ENCODE data around the gene VWA7.

VWA7 gene

GRCh38 chr6:31775184-31775583, 1.9 kb downstream of the VWA7 start:
- Histone ChIP-seq H3K27ac (peak overlapping the region; percentile 66), H3K36me3 (peaks cover 28% of the 10 kb centered on the region), H3K27me3 (ENCODE audit: insufficient read depth, low read depth, severe bottlenecking) (no peaks in the 10 kb centered on the region), H3K4me3 (ENCODE audit: low read depth, low read length) (no peak overlapping the region), H3K9me3 (ENCODE audit: severe bottlenecking) (no peaks in the 10 kb centered on the region)
- peak; percentile 84 for DNase-seq
- peak; percentile 41; the same call in 1 of the 2 replicates for TF ChIP-seq CTCF (IDR thresholded peaks at IDR 0.05; ENCODE audit: low read depth, low read length)

GRCh38 chr6:31771992-31772358, 5.2 kb downstream of the VWA7 start:
- Histone ChIP-seq H3K9me3 (ENCODE audit: severe bottlenecking) (no peaks in the 10 kb centered on the region), H3K36me3 (no peaks in the 10 kb centered on the region), H3K27me3 (ENCODE audit: insufficient read depth, low read depth, severe bottlenecking) (no peaks in the 10 kb centered on the region), H3K27ac (no peak overlapping the region), H3K4me3 (ENCODE audit: low read depth, low read length) (no peak overlapping the region)
- DNase-seq, result no peak
- TF ChIP-seq CTCF (IDR thresholded peaks at IDR 0.05; ENCODE audit: low read depth, low read length), result no peak

DNA sequence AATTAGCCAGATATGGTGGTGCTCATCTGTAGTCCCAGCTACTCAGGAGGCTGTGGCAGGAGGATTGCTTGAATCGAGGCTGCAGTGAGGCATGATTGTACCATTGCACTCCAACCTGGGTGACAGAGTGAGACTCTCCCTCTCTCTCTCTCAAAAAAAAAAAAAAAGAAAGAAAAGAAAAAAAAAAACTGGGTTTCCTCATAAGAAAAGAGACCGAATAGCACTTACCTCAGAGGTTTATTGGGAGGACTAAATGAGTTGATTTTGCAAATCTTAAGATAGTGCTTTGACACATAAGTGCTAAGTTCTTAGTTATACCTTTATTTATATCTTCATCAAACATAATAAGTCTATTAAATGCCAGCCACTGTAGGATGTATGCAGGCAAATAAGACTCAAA, 6.3 kb downstream of the VWA7 start:
- H3K27me3 ChIP-seq (ENCODE audit: insufficient read depth, low read depth, severe bottlenecking), result no peaks in the 10 kb centered on the region
- TF ChIP-seq CTCF (IDR thresholded peaks at IDR 0.05; ENCODE audit: low read depth, low read length), result no peak
- no peak overlapping the region for H3K4me3 ChIP-seq (ENCODE audit: low read depth, low read length)
- no peak overlapping the region for H3K27ac ChIP-seq
- no peak for DNase-seq
- H3K36me3 ChIP-seq, result no peaks in the 10 kb centered on the region
- no peaks in the 10 kb centered on the region for H3K9me3 ChIP-seq (ENCODE audit: severe bottlenecking)

DNA sequence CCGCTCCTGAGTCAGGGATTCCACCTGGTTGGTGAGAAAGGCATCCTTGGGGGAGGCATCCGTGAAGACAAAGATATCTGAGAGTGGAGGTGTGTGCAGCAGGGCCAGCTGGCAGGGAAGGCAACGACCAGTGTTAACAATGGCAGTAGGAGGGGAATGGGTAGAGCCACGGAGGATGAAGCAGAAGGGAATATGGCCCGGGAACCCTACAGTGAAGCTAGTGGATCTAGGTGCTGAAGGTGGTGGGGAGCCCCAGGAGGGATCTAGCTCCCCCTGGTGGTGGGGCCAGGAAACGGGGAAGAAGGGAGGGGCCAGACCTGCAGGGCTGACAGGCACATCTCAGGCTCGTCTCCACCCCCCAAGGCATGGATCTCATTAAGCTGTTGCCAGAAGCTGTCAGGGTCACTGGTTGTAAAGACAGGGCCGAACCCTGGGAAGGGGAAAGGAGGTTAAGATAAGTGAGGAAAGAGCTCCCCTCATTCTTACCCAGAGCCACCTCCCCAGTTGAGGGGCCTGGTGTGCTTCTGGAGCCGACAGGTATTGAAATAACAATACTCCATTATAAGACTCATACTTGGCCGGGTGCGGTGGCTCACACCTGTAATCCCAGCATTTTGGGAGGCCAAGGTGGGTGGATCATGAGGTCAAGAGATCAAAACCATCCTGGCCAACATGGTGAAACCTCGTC, 7.3 kb downstream of the VWA7 start:
- Histone ChIP-seq H3K27ac (no peak overlapping the region), H3K36me3 (no peaks in the 10 kb centered on the region), H3K27me3 (ENCODE audit: insufficient read depth, low read depth, severe bottlenecking) (no peaks in the 10 kb centered on the region), H3K4me3 (ENCODE audit: low read depth, low read length) (no peak overlapping the region), H3K9me3 (ENCODE audit: severe bottlenecking) (no peaks in the 10 kb centered on the region)
- TF ChIP-seq CTCF (IDR thresholded peaks at IDR 0.05; ENCODE audit: low read depth, low read length), result peak; percentile 98
- DNase-seq, result peak; percentile 94

DNA sequence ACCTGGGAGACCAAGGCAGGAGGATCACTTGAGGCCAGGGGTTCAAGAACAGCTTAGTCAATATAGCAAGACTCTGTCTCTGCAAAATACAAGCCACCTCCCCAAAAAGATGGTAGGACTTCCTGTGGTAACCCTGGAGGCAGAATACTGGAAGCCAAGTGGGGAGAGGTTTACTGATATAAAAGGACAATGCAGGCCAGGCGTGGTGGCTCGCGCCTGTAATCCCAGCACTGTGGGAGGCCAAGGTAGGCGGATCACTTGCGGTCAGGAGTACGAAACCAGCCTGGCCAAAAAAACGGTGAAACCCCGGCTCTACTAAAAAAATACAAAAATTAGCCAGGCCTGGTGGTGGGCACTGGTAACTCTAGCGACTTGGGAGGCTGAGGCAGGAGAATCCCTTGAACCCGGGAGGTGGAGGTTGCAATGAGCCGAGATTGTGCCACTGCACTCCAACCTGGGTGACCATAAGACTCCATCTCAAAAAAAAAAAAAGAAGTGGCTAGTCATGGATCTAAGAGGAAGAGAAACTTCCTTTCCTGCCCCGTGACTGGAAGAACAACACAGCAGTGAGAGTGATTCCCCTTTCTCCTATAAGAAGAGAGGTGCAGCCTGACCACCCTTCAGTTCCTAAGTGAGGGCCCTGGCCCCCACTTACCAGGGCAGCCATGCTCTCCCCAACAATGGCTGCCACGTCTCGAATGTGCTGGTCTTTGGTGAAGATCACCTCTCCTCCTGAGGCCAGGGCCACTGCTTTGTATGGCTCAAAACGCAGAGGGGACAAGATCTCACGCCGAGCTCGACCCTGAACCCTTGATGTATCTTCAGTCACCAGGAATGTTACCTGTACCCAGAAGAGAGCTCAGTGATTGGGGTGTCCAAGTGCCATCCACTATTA, 8.5 kb downstream of the VWA7 start:
- Histone ChIP-seq H3K4me3 (ENCODE audit: low read depth, low read length) (no peak overlapping the region), H3K27ac (no peak overlapping the region), H3K27me3 (ENCODE audit: insufficient read depth, low read depth, severe bottlenecking) (no peaks in the 10 kb centered on the region), H3K36me3 (no peaks in the 10 kb centered on the region), H3K9me3 (ENCODE audit: severe bottlenecking) (no peaks in the 10 kb centered on the region)
- no peak for TF ChIP-seq CTCF (IDR thresholded peaks at IDR 0.05; ENCODE audit: low read depth, low read length)
- no peak for DNase-seq
